ENCODE data around the gene MUC13.

MUC13 gene

DNA sequence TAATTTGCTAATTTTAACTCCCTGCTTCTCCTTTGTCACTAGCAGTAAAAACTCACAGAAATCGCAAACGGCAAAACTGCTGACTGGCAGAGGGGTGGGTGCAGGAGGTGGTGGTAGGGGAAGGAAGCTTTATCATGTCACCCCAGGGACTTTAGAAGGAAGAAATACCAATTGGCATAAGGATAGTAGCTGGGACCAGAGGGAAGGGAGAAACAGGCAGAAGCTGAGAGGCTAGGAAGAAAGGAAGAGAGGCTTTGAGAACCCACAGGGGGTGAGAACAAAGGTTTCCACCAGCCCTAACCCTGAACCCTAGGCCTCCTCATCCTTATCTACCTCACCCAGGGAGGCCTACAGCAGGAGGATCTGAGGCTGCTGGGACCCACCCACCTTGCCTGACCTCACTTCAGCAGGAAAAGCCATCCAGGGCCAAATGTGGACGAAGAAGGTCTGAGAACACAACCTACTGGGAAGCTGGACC, 58.1 kb downstream of the MUC13 start:
- DNase-seq (ENCODE audit: low read depth in 2 of 2) = no peak

DNA sequence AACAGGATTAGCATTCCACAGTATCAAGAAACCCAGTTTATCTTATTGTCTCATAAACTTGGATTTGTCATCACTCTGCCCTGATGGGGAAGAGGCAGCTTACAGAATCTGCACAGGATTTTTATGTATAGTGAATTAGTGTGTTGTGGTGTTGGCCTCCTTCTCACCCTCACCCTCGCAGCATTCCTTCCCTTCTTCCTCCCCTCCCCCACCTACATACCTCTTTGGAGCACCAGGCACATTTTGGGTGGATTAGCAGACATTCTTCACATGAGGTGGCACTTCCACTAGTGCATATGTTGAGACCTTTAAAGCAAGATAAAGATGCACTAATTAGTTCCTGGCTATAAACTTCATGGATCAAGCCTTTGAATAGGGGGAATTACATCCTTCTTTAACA, 61.3 kb downstream of the MUC13 start:
- DNase-seq (ENCODE audit: low read depth in 2 of 2) = no peak

DNA sequence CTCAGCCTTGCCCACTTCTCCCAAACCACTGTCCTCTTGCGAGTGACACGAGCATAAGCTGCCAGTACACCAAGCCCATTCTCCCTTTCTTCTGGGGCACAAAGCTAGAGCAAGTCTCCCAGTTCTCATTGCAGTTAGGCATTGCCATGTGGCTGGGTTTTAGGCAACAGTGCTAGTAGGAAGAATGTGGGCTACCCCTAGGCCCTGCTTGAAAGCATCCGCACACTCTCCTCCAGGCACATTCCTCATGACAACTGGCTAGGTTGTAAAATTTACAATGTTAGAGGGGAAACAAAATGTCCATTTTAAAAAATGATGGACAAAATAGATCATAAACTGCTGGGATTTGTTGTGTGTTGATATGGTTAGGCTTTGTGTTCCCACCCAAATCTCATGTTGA, 67.0 kb downstream of the MUC13 start:
- no peak for DNase-seq (ENCODE audit: low read depth in 2 of 2)

DNA sequence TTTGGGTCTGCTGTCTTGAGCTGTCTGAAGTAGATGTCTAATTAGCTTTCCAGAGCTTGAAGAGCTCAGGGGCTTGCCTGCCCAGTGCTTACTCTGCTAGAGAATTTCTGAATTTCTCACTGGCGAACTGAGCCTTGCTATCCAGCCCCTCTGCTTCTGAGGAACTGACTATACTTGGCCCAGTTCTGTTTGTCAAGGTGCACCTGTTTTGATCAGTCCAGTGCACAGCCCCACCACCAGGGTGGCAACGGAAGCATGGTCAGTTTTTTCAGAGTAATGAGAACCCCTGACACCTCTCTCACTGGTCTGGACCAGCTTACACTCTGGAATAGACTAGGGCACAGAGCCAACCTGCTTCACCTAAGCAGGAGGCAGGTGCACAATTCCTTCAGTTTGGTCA, 72.5 kb downstream of the MUC13 start:
- DNase-seq (ENCODE audit: low read depth in 2 of 2) = no peak

DNA sequence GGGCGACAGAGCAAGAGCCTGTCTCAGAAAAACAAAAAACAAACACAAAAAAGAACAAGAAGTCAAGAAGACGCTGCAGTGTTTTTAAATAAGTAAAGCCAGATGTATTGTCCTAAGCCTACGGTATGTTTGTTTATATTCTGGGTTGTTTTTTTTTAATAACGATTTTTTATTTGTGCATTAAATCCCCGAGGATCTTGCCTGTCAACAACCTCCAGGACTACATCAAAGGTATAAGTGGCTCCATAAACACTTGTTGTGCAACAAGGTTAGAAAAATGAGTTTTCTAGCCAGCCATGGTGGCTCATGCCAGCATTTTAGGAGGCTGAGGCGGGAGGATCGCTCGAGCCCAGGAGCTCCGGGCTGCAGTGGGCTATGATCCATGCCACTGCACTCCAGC, 73.5 kb downstream of the MUC13 start:
- no peak for DNase-seq (ENCODE audit: low read depth in 2 of 2)

DNA sequence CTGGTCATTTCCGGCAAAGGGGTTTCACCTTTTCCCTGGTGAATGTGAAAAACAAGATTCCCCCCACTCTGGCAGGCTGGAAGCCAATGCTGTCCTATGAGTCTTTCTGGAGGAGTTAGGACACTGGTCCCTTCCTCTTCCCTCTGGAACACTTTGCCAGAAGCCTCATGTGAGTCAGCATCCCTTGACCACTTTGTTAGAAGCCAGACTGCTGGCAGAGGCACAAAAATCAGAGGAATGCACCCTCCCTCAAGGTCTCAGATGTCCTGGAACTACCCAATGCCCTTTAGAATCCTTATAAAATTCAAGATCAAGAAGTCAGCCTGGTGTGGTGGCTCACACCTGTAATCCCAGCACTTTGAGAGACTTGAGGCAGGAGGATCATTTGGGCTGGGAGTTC, 74.0 kb downstream of the MUC13 start:
- DNase-seq (ENCODE audit: low read depth in 2 of 2) = no peak

DNA sequence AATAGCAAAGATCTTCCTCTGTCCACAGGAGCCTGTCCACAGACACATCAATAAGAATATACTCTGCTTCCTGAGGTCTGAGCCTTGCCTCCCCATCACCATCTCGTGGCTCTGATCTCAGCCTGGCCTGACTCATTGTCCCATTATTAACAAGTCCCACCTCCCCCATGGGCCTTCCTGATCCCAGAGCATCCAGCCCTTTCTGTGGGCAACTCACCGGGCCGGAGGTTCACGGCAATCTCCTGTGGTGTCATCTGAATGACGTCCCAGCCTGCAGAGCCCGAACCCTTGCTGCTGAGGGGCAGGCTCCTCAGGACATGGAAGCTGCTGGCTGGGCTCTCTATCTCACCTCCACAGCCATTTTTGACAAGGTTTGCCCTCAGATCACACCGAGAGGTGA, 75.5 kb downstream of the MUC13 start:
- no peak for DNase-seq (ENCODE audit: low read depth in 2 of 2)

DNA sequence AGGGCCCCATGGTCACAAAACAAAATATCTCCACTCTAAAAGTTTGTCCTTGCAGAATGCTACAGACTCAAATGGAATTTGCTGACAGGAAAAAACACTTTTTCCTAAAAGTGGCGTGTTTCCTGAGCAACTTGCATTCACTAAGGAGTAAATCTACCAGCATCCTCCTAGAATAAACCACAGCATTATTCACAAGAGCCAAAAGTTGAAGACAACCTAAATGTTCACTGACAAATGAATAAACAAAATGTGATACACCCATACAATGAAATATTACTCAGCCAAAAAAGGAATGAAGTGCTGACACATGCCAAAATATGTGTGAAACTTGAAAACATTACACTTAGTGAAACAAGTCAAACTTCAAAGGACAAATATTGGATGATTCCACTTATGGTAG, 76.3 kb downstream of the MUC13 start:
- no peak for DNase-seq (ENCODE audit: low read depth in 2 of 2)

DNA sequence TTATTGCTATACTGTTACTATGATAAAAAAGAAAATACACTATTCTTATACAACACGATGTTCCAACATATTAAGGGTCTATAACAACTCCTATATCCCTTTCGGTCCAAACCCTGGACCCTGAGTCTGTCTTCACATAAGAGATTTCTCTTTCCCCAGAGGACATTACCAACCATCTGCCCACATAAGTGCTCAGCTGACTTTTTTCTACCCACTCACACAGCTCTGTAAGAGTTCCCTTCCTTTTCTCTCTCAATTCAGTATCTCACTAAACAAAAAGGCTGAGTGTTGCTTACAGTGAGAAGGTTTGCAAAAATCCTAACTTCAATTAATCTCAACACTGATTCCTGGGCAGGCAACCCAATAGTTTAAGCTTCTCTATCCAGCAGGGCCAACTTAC, 77.9 kb downstream of the MUC13 start:
- no peak for DNase-seq (ENCODE audit: low read depth in 2 of 2)
